ENCODE results near the gene NANOS3.
A peak's percentile ranks its signal among the peaks of the same experiment; 100 is the strongest.
"Not testable (repeated sequence)": the region's sequence is repeated elsewhere in the genome, so short reads cannot be mapped to it uniquely, and the experiment has no call there.

NANOS3 gene

DNA sequence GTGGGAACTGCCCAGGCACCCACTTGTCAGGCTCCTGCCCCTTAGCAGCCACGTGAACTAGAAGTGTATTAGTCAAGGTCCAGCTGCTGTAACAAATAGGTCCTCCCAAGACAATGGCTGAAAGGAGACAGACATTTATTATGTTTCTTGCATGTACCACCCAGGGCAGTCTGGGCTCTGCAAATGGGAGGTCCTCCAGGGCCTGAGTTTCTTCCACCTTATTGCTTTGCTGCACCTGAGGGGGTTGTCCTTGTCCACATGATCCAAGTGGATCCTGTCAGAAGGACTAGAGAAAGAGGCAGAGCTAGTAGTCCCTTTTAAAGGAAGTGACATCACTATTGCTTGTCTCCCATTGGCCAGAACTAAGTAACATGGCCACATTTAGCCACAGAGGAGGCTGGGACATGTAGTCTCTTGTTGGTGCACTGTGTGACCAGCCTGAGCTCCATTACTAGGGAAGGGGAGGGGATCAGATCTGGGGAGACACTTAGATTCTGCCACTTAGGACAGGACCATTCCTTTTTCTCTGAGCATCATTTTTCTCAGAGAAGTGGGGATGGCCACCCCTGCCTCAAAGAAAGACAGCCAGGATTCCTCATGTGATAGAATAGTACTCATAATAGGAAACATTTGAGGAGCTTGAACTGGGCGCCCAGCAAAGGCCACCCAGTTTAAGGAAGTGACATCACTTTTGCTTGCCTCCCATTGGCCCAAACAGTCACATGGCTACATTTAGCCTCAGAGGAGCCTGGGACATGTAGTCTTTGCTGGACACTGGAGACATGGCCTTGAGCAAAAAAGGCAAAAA lies 44.2 kb downstream of the NANOS3 start:
- DNase-seq (ENCODE audit: low spot score), result peak; percentile 42

DNA sequence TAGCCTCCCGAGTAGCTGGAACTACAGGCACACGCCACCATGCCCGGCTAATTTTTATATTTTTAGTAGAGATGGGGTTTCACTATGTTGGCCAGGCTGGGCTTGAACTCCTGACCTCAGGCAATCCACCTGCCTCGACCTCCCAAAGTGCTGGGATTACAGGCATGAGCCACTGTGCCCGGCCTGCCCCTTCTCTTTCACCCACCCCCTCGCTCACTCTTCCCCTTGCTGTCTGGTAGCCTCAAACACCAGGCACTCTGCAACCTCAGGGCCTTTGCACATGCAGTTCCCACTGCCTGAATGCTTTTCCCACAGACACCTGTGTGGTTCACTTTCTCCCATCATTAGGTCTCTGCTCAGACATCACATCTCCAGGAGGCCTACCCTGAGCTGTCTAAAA lies 45.2 kb downstream of the NANOS3 start:
- DNase-seq (ENCODE audit: low spot score), result not testable (repeated sequence)

DNA sequence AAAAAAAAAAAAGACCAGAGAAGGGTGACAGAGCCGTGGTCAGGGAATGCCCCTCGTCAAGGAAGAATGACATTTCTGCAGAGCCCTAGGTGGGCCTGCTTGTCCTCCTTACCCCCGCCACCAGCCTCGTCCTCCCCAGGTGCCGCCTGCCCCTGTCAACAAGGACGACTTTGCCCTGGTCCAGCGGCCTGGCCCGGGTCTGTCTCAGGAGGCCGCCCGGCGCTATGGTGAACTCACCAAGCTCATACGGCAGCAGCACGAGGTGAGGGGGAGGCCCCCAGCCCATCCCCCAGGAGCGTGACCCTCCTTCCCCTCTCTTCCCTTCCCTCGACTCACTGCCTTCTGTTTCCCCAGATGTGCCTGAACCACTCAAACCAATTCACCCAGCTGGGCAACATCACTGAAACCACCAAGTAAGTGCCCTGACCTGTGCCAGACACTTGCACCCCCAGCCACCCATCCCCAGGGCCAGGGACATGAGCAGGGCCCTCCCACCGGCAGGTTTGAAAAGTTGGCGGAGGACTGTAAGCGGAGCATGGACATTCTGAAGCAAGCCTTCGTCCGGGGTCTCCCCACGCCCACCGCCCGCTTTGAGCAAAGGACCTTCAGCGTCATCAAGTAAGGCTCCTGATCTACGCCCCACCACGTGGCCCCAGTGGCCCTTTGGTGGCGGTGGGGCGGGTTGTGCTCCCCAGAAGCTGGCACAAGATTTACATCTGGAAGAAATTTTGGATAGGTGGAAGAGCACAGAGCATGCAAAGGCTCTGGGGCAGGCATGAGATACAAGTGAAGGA lies 46.5 kb downstream of the NANOS3 start:
- no peak for DNase-seq (ENCODE audit: low spot score)

DNA sequence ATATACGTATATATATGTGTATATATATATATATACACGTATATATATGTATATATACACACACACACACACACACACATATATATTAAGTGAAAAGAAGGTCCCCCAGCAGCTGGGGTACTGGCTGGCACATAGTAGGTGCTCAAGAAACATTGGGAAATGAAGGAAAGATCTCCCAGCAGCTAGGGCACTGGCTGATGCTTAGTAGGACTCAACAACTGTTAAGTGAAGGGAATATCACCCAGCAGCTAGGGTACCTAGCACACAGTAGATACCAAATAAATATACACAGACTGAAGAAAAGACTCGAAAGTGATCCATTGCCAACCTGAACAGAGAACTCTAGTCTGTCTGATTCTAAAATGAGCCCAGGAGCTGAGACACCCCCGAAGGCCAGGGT lies 49.1 kb downstream of the NANOS3 start:
- no peak for DNase-seq (ENCODE audit: low spot score)

DNA sequence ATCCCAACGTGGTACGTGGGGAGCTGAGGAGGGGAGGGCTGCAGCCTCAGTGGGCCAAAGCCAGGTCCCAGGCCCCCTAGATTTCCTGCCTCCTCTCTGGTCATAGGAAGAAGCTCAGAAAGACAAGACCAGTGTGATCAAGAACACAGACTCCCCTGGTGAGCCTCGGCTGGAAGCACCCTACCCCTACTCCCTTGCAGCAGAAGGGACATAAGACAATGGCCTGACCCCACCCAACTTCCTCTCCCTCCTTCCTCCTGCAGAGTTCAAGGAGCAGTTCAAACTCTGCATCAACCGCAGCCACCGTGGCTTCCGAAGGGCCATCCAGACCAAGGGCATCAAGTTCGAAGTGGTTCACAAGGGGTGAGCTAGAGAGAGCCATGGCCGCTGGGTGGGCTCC lies 49.8 kb downstream of the NANOS3 start:
- no peak for DNase-seq (ENCODE audit: low spot score)

DNA sequence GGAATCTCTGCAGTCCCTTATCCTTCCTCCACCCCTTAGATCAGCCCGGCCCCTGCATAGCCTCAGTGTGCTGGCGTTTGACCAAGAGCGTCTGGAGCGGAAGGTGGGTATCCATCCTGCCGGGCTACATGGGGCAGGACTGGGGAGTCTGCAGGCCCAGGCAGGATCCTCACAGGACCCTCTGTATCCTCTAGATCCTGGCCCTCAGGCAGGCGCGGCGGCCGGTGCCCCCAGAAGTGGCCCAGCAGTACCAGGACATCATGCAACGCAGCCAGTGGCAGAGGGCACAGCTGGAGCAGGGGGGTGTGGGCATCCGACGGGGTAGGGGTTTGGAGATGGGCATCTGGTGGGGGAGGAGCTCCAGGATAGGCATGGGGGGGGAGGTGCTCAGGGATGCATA lies 52.4 kb downstream of the NANOS3 start:
- DNase-seq (ENCODE audit: low spot score), result no peak

DNA sequence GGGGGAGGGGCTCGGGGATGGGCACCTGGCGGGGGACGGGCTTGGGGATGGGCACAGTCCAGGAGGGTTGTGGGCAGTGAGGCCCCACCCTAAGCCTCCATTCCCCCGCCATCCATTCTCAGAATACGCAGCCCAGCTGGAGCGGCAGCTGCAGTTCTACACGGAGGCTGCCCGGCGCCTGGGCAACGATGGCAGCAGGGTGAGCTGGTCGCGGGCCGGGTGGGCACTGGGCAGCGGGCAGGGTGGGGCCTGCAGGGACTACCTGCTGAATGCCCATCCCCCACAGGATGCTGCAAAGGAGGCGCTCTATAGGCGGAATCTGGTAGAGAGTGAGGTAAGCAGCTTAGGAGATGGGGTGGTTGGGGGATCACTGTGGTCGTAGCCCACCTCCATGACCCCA lies 53.0 kb downstream of the NANOS3 start:
- no peak for DNase-seq (ENCODE audit: low spot score)

Data from COLO829 (cell line).